ENCODE data around the gene UPK3BL1. TPM values are rescaled to one million over a fixed set of nuclear protein-coding genes. Genes with fewer than 3 reads are reported as not detected.
"Not testable (repeated sequence)": the region's sequence is repeated elsewhere in the genome, so short reads cannot be mapped to it uniquely, and the experiment has no call there.

UPK3BL1 gene
- total RNA-seq, 2 donors from 2014 or later: 39.0 to 45.2 TPM

DNA sequence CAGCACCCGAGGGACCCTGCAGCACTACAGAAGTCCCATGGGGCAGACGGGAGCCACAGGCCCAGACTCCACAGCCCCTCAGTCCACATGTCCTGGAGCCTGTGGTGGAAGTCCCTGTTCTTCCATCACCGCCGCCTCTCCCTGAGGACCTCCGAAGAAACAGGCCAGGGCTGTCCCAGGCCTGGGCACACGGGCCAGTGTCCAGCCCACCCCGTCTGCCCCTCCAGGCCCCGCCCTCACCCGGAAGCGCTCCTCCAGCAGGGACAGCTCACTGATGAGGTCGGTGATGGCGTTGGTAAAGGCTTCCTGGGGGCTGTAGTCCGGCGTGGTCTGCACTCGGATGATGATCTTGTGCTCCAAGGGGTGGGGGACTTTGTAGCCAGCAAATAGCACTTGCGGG lies 24.3 kb upstream of the UPK3BL1 start:
- H3K4me3 ChIP-seq; ATAC-seq (ENCODE audit: insufficient number of reproducible peaks, low FRiP score, low read depth); DNase-seq (ENCODE audit: low spot score); H3K27me3 ChIP-seq (replicated peaks; ENCODE audit: insufficient read depth); H3K27ac ChIP-seq; H3K4me1 ChIP-seq (ENCODE audit: control insufficient read depth in 1 of 2, low read depth in 2 of 2); H3K36me3 ChIP-seq; H3K9me3 ChIP-seq: not testable (repeated sequence)

DNA sequence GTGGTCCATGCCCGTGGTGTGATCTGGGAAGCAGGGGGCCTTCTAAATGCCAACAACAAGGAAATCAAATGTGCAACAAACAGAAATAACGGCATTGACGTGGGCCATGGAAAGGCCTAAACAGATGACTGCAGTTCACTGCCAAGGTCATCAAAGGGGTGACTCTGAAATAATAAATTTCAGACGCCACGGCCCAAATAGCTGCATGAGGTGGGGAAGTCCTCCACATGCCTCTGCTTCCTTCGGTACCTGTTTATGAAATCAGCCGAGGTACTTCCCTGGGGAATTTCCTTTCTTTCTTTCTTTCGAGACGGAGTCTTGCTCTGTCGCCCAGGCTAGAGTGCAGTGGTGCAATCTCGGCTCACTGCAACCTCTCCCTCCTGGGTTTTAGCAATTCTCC lies 22.2 kb upstream of the UPK3BL1 start:
- not testable (repeated sequence) for ATAC-seq (ENCODE audit: insufficient number of reproducible peaks, low FRiP score, low read depth); H3K4me1 ChIP-seq (ENCODE audit: control insufficient read depth in 1 of 2, low read depth in 2 of 2); H3K27ac ChIP-seq; H3K36me3 ChIP-seq; H3K9me3 ChIP-seq; H3K27me3 ChIP-seq (replicated peaks; ENCODE audit: insufficient read depth); DNase-seq (ENCODE audit: low spot score); H3K4me3 ChIP-seq

DNA sequence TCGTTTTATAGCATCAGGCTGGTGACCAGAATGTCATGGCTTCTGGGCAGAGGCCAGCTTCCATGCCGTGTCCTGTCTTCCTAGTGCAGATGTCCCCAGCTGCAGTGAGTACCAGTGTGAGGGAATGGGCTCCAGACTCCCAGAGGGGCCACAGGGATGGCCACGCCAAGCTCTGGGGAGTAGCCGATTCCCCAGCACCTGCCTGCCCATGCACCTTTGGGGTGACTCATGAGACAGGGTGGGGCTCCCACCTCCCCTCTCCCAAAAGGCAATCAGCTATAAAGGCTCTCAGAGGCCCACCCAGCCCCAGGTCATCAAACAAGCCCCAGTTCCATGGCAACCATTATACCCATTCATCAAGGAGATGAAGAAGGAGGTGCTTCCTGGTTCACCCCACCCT lies 7.3 kb upstream of the UPK3BL1 start, which contains the start of gene SPDYE2B:
Gene SPDYE2B, plus strand, starts transcription at position 396 of the 400 bp plus-strand sequence. CDS start 2,030 bp downstream, outside the sequence.
- not testable (repeated sequence) for DNase-seq (ENCODE audit: low spot score); H3K36me3 ChIP-seq; H3K4me1 ChIP-seq (ENCODE audit: control insufficient read depth in 1 of 2, low read depth in 2 of 2); H3K4me3 ChIP-seq; H3K27me3 ChIP-seq (replicated peaks; ENCODE audit: insufficient read depth); H3K9me3 ChIP-seq; H3K27ac ChIP-seq; ATAC-seq (ENCODE audit: insufficient number of reproducible peaks, low FRiP score, low read depth)

DNA sequence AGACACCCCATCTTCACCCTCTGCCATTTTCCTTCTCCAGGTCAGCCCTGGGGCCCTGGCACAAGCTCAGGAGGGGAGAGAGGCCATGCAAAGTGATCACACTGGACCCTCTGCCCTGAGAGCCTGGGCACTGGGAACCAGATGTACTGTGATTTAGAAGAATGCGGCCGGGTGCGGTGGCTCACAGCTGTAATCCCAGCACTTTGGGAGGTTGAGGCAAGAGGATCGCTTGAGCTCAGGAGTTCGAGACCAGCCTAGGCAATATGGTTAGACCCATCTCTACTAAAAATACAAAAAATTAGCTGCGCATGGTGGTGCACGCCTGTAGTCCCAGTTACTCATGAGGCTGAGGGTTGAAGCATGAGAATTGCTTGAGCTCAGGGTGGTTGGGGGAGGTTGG lies 5.2 kb upstream of the UPK3BL1 start:
- not testable (repeated sequence) for H3K27ac ChIP-seq; H3K36me3 ChIP-seq; H3K27me3 ChIP-seq (replicated peaks; ENCODE audit: insufficient read depth); H3K4me1 ChIP-seq (ENCODE audit: control insufficient read depth in 1 of 2, low read depth in 2 of 2); H3K4me3 ChIP-seq; DNase-seq (ENCODE audit: low spot score); ATAC-seq (ENCODE audit: insufficient number of reproducible peaks, low FRiP score, low read depth); H3K9me3 ChIP-seq

DNA sequence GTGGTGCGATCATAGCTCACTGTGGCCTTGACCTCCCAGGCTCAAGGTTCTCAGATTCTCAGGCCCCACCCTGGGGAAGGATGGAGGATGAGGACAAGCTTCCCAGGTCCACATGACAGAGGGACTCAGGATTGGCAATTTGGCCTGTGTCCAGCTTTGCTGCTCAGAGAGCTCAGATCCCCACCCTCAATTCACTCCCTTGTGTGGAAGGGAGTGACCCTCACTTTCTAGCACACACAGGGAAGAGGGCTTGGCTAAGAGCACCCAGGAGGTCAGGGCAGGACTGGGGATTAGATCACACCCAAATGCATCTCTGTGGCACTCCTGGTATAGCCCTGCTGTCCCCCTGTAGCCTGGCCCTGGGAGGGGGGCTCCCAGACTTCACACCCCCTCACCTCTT lies 813 bp upstream of the UPK3BL1 start:
- H3K9me3 ChIP-seq; H3K36me3 ChIP-seq; DNase-seq (ENCODE audit: low spot score); H3K27me3 ChIP-seq (replicated peaks; ENCODE audit: insufficient read depth); H3K4me3 ChIP-seq; ATAC-seq (ENCODE audit: insufficient number of reproducible peaks, low FRiP score, low read depth); H3K4me1 ChIP-seq (ENCODE audit: control insufficient read depth in 1 of 2, low read depth in 2 of 2); H3K27ac ChIP-seq: not testable (repeated sequence)

DNA sequence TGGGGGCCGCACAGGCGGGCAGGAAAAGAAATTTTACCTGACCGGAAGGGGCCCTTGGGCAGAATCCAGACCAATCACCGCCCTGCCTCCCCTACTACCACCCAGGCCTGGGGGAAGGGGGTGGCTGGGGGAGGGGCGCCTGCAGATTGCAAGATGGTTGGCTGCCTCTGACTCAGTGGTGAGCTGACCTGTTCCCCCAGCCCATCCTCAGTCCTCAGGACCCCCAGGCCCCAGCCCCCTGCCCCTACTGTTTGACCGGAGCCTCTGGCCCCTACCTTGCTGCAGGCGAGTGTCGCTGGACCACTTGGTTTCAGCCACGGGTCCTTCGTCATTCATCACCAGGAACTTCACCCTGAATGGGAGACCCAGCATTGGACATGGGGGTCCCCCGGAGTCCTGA lies 3.7 kb downstream of the UPK3BL1 start:
- not testable (repeated sequence) for ATAC-seq (ENCODE audit: insufficient number of reproducible peaks, low FRiP score, low read depth); H3K4me1 ChIP-seq (ENCODE audit: control insufficient read depth in 1 of 2, low read depth in 2 of 2); H3K27me3 ChIP-seq (replicated peaks; ENCODE audit: insufficient read depth); H3K27ac ChIP-seq; H3K4me3 ChIP-seq; H3K9me3 ChIP-seq; H3K36me3 ChIP-seq; DNase-seq (ENCODE audit: low spot score)

DNA sequence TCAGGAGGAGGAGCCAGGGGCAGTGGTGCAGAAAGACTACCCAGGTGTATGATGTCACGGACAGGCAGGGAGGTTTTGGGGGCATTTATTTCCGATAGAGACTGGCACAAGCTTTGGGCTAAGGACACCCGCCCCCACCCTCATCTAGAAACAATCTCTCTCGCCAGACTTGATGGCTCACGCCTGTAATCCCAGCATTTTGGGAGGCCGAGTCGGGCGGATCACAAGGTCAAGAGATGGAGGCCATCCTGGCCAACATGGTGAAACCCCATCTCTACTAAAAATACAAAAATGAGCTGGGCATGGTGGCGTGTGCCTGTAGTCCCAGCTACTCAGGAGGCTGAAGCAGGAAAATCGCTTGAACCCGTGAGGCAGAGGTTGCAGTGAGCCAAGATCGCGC lies 5.6 kb downstream of the UPK3BL1 start:
- not testable (repeated sequence) for DNase-seq (ENCODE audit: low spot score); ATAC-seq (ENCODE audit: insufficient number of reproducible peaks, low FRiP score, low read depth); H3K4me1 ChIP-seq (ENCODE audit: control insufficient read depth in 1 of 2, low read depth in 2 of 2); H3K27ac ChIP-seq; H3K36me3 ChIP-seq; H3K27me3 ChIP-seq (replicated peaks; ENCODE audit: insufficient read depth); H3K9me3 ChIP-seq; H3K4me3 ChIP-seq

DNA sequence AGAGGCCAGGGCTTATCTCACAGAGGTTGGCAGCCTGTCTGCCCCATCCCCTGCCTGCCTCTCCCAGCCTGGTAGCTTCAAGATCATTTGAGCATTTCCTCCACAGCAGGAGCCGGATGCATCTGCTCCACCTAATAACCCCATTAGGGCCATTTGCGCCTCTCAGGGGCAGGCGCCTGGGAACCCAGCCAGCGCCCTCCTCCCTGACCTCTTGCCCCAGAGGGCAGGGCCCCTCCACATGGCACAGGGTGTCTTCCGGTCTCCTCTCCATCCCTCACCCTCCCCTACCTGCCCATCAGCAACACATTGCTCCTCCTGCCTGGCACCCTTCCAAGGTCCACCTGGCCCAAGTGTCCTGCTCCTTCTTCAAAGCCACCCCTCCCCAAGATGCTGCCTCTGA lies 7.2 kb downstream of the UPK3BL1 start:
- H3K4me3 ChIP-seq; DNase-seq (ENCODE audit: low spot score); ATAC-seq (ENCODE audit: insufficient number of reproducible peaks, low FRiP score, low read depth); H3K4me1 ChIP-seq (ENCODE audit: control insufficient read depth in 1 of 2, low read depth in 2 of 2); H3K27me3 ChIP-seq (replicated peaks; ENCODE audit: insufficient read depth); H3K36me3 ChIP-seq; H3K9me3 ChIP-seq; H3K27ac ChIP-seq: not testable (repeated sequence)

DNA sequence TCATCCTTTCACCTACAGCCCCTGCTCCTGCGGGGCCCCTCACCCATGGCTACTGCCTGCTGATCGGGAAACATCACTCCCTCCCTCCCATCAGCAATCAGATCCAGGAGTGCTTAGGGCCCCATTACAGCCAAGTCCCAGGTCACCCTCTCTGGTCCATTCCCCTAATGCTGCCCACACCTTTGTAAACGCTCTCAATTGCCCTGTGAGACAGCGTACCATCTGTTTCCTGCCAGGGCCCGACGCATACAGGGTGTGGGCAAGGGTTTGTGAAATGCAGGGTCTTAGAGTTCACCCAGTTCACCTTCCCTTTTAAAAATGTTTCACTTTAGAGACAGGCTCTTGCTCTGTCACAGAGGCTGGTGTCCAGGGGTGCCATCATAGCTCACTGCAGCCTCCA lies 8.3 kb downstream of the UPK3BL1 start:
- not testable (repeated sequence) for H3K36me3 ChIP-seq; ATAC-seq (ENCODE audit: insufficient number of reproducible peaks, low FRiP score, low read depth); H3K9me3 ChIP-seq; H3K27ac ChIP-seq; H3K4me3 ChIP-seq; H3K27me3 ChIP-seq (replicated peaks; ENCODE audit: insufficient read depth); DNase-seq (ENCODE audit: low spot score); H3K4me1 ChIP-seq (ENCODE audit: control insufficient read depth in 1 of 2, low read depth in 2 of 2)

DNA sequence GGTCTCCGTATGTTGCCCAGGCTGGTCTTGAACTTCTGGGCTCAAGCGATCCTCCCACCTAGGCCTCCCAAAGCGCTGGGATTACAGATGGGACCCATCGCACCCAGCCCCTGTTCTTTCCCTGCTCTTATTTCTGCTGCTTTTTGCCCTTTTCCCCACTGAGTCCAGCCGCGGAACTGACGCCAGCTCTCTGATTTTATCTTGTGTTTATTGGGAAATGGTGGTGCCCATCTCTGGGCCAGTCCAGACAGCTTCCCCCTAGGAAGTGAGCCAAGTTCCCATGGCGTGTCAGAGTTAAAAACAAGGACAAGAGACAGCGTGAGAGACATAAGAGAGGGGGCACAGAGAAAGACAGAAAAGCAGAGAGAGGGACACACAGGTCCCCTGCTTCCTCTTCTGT lies 12.0 kb downstream of the UPK3BL1 start:
- DNase-seq (ENCODE audit: low spot score); H3K4me1 ChIP-seq (ENCODE audit: control insufficient read depth in 1 of 2, low read depth in 2 of 2); H3K27me3 ChIP-seq (replicated peaks; ENCODE audit: insufficient read depth); H3K4me3 ChIP-seq; H3K36me3 ChIP-seq; H3K27ac ChIP-seq; H3K9me3 ChIP-seq; ATAC-seq (ENCODE audit: insufficient number of reproducible peaks, low FRiP score, low read depth): not testable (repeated sequence)

DNA sequence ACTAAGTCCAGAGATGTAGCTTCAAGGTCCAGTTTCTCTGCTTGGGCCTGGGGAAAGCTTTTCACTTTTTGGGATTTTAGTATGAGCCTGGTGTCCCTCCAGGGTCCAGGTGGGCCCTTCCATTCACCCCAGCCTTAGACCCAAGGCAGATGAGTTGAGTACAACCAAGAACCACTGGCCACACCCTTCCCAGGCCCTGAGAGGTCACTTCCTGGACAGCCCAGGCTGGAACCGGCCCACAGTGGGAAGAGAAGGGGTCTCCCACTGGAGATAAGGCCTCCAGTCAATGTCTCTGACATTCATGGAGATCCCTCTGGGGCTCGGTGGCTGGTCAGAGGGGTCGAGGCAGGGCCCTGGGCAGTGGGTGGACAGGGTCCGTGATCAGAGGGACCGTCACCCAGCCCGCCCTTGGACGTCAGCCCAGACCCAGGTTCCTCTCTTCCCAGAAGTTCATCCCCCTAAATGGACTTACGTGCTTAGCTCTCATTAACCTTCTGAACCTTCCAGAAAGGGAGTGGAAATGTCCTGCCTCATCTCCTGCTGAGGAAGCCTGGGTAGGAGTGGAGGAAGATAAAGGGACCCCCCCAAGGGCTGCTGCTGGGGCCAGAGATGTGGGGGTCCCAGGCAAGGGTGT lies 15.2 kb downstream of the UPK3BL1 start:
- H3K9me3 ChIP-seq; DNase-seq (ENCODE audit: low spot score); H3K4me1 ChIP-seq (ENCODE audit: control insufficient read depth in 1 of 2, low read depth in 2 of 2); H3K27me3 ChIP-seq (replicated peaks; ENCODE audit: insufficient read depth); H3K36me3 ChIP-seq; H3K4me3 ChIP-seq; ATAC-seq (ENCODE audit: insufficient number of reproducible peaks, low FRiP score, low read depth); H3K27ac ChIP-seq: not testable (repeated sequence)

DNA sequence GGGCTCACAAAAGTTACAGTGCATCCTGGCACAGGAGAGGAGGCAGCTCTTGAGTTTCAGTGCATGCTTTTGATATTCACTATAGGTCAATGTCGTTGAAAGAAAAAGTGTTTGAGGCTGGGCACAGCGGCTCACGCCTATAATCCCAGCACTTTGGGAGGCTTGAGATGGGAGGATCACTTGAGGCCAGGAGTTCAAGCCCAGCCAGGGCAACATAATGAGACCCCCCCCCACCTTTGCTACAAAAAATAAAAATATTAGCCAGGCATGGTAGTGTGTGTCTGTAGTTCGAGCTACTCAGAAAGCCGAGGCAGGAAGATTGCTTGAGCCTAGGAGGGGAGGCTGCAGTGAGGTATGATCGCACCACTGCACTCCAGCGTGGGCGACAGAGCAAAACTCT lies 24.5 kb downstream of the UPK3BL1 start:
- not testable (repeated sequence) for H3K4me3 ChIP-seq; H3K4me1 ChIP-seq (ENCODE audit: control insufficient read depth in 1 of 2, low read depth in 2 of 2); H3K27me3 ChIP-seq (replicated peaks; ENCODE audit: insufficient read depth); H3K36me3 ChIP-seq; H3K9me3 ChIP-seq; DNase-seq (ENCODE audit: low spot score); ATAC-seq (ENCODE audit: insufficient number of reproducible peaks, low FRiP score, low read depth); H3K27ac ChIP-seq

DNA sequence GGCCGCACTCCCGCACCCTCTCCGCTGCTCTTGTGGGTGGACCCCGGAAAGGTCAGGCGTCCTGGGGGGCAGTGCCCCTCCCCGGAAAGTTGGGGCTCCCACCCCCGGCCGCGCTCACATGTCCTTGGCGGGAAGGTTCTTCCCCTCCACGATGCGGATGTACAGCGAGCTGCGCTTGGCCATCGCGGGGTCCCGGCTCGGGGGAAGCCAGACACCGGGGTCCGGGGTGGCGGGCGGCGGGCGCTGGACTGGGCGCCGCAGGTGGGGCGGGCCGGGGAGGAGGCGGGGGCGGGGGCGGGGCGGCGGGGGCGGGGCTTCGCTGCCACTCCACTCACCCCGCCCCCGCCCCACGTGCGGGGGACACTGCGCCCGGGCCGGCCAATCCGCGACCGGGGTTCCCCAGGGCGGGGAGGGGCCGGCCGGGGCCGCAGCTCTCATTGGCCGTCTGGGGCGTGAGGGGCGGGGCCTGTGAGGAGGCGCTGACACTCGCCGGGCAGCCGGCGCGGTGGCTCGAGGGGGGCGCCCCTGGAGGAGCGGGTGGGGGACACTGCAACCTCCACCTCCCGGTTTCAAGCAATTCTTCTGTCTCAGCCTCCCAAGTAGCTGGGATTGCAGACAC lies 26.0 kb downstream of the UPK3BL1 start, which contains the start of gene RASA4:
Gene RASA4, minus strand, starts transcription at position 250 of the 619 bp plus-strand sequence. Its CDS starts 67 bp downstream, at position 183.
- not testable (repeated sequence) for H3K27ac ChIP-seq; DNase-seq (ENCODE audit: low spot score)

More for the DNA sequence above, 26.0 kb downstream of the UPK3BL1 start, which contains the start of gene RASA4:
- H3K9me3 ChIP-seq; H3K27me3 ChIP-seq (replicated peaks; ENCODE audit: insufficient read depth); H3K36me3 ChIP-seq; H3K4me1 ChIP-seq (ENCODE audit: control insufficient read depth in 1 of 2, low read depth in 2 of 2): not testable (repeated sequence)
- peak within 1 kb of the TSS; percentile 64 for H3K4me3 ChIP-seq
- ATAC-seq (ENCODE audit: insufficient number of reproducible peaks, low FRiP score, low read depth): peak; percentile 23
